ENCODE results near the gene FBXO47. TPM values are rescaled to one million over a fixed set of nuclear protein-coding genes. Genes with fewer than 3 reads are reported as not detected.
A peak's percentile ranks its signal among the peaks of the same experiment; 100 is the strongest.

Gene FBXO47
- total RNA-seq, 2 donors from 2014 or later: not detected

- Mint-ChIP-seq H3K27me3 (no peaks in the 10 kb centered on the region), H3K27ac (peak overlapping the region; percentile 99), H3K4me3 (peak overlapping the region; percentile 90), H3K36me3 (ENCODE audit: low read depth) (no peaks in the 10 kb centered on the region), H3K4me1 (peaks cover 43% of the 10 kb centered on the region)
- peak; percentile 53 to 71 (median 67) for DNase-seq
- ATAC-seq: peak; percentile 90
- H3K9me3 ChIP-seq (ENCODE audit: control insufficient read depth, low read length, poor library complexity, severe bottlenecking): no peaks in the 10 kb centered on the region
These were observed 68.3 kb downstream of the FBXO47 start for GRCh38 chr17:38898812-38899348.

- no peaks in the 10 kb centered on the region for H3K27me3 Mint-ChIP-seq
- peak overlapping the region; percentile 99 for H3K27ac Mint-ChIP-seq
- ATAC-seq (peak; percentile 49), DNase-seq (peak in 1 of 3 donors; percentile 18)
- H3K36me3 Mint-ChIP-seq (ENCODE audit: low read depth): no peaks in the 10 kb centered on the region
- H3K4me3 Mint-ChIP-seq: peak overlapping the region; percentile 90
- H3K9me3 ChIP-seq (ENCODE audit: control insufficient read depth, low read length, poor library complexity, severe bottlenecking): no peaks in the 10 kb centered on the region
- peaks cover 49% of the 10 kb centered on the region for H3K4me1 Mint-ChIP-seq
These were observed 68.9 kb downstream of the FBXO47 start for GRCh38 chr17:38898291-38898679.

GRCh38 chr17:38897671-38898290 is 69.4 kb downstream of the FBXO47 start:
- Mint-ChIP-seq H3K27me3 (no peaks in the 10 kb centered on the region), H3K4me1 (peaks cover 49% of the 10 kb centered on the region), H3K36me3 (ENCODE audit: low read depth) (no peaks in the 10 kb centered on the region), H3K27ac (peak overlapping the region; percentile 99), H3K4me3 (peak overlapping the region; percentile 90)
- ATAC-seq (no peak), DNase-seq (no peak)
- no peaks in the 10 kb centered on the region for H3K9me3 ChIP-seq (ENCODE audit: control insufficient read depth, low read length, poor library complexity, severe bottlenecking)

GRCh38 chr17:38897176-38897575 is 70.0 kb downstream of the FBXO47 start:
- H3K4me1 Mint-ChIP-seq: peaks cover 55% of the 10 kb centered on the region
- H3K27me3 Mint-ChIP-seq: no peaks in the 10 kb centered on the region
- no peak overlapping the region for H3K4me3 Mint-ChIP-seq

GRCh38 chr17:38896346-38896954 is 70.8 kb downstream of the FBXO47 start:
- DNase-seq (no peak), ATAC-seq (no peak)
- Mint-ChIP-seq H3K4me1 (peaks cover 60% of the 10 kb centered on the region), H3K4me3 (no peak overlapping the region), H3K27me3 (no peaks in the 10 kb centered on the region), H3K27ac (peak overlapping the region; percentile 99), H3K36me3 (ENCODE audit: low read depth) (no peaks in the 10 kb centered on the region)
- no peaks in the 10 kb centered on the region for H3K9me3 ChIP-seq (ENCODE audit: control insufficient read depth, low read length, poor library complexity, severe bottlenecking)

More at GRCh38 chr17:38897176-38897575, 70.0 kb downstream of the FBXO47 start:
- no peak for ATAC-seq
- H3K36me3 Mint-ChIP-seq (ENCODE audit: low read depth): no peaks in the 10 kb centered on the region
- H3K27ac Mint-ChIP-seq: peak overlapping the region; percentile 99
- no peaks in the 10 kb centered on the region for H3K9me3 ChIP-seq (ENCODE audit: control insufficient read depth, low read length, poor library complexity, severe bottlenecking)
- DNase-seq: no peak

- DNase-seq: no peak
- H3K27me3 Mint-ChIP-seq: no peaks in the 10 kb centered on the region
- H3K9me3 ChIP-seq (ENCODE audit: control insufficient read depth, low read length, poor library complexity, severe bottlenecking): no peaks in the 10 kb centered on the region
- no peaks in the 10 kb centered on the region for H3K36me3 Mint-ChIP-seq (ENCODE audit: low read depth)
- H3K4me3 Mint-ChIP-seq: peak overlapping the region; percentile 21
- peak overlapping the region; percentile 99 for H3K27ac Mint-ChIP-seq
- ATAC-seq: no peak
- H3K4me1 Mint-ChIP-seq: peaks cover 64% of the 10 kb centered on the region
These were observed 72.9 kb downstream of the FBXO47 start for GRCh38 chr17:38894276-38894675.

GRCh38 chr17:38893607-38894006 is 73.6 kb downstream of the FBXO47 start:
- peak; percentile 25 for ATAC-seq
- H3K27ac Mint-ChIP-seq: peak overlapping the region; percentile 99
- no peaks in the 10 kb centered on the region for H3K36me3 Mint-ChIP-seq (ENCODE audit: low read depth)

GRCh38 chr17:38893113-38893512 is 74.1 kb downstream of the FBXO47 start:
- H3K9me3 ChIP-seq (ENCODE audit: control insufficient read depth, low read length, poor library complexity, severe bottlenecking): no peaks in the 10 kb centered on the region
- ATAC-seq (no peak), DNase-seq (no peak)
- H3K36me3 Mint-ChIP-seq (ENCODE audit: low read depth): no peaks in the 10 kb centered on the region
- no peak overlapping the region for H3K4me3 Mint-ChIP-seq
- H3K27ac Mint-ChIP-seq: peak overlapping the region; percentile 99
- H3K27me3 Mint-ChIP-seq: no peaks in the 10 kb centered on the region
- peaks cover 55% of the 10 kb centered on the region for H3K4me1 Mint-ChIP-seq

More at GRCh38 chr17:38893607-38894006, 73.6 kb downstream of the FBXO47 start:
- no peak for DNase-seq
- Mint-ChIP-seq H3K4me1 (peaks cover 59% of the 10 kb centered on the region), H3K4me3 (peak overlapping the region; percentile 21), H3K27me3 (no peaks in the 10 kb centered on the region)
- no peaks in the 10 kb centered on the region for H3K9me3 ChIP-seq (ENCODE audit: control insufficient read depth, low read length, poor library complexity, severe bottlenecking)

- H3K36me3 Mint-ChIP-seq (ENCODE audit: low read depth): no peaks in the 10 kb centered on the region
- peaks cover 50% of the 10 kb centered on the region for H3K4me1 Mint-ChIP-seq
- H3K9me3 ChIP-seq (ENCODE audit: control insufficient read depth, low read length, poor library complexity, severe bottlenecking): no peaks in the 10 kb centered on the region
- peak overlapping the region; percentile 99 for H3K27ac Mint-ChIP-seq
- H3K4me3 Mint-ChIP-seq: peak overlapping the region; percentile 45
- H3K27me3 Mint-ChIP-seq: no peaks in the 10 kb centered on the region
- DNase-seq (no peak), ATAC-seq (no peak)
These were observed 74.6 kb downstream of the FBXO47 start for GRCh38 chr17:38892620-38893019.

GRCh38 chr17:38892083-38892482 is 75.1 kb downstream of the FBXO47 start:
- Mint-ChIP-seq H3K27ac (peak overlapping the region; percentile 99), H3K4me3 (peak overlapping the region; percentile 45), H3K27me3 (no peaks in the 10 kb centered on the region), H3K36me3 (ENCODE audit: low read depth) (no peaks in the 10 kb centered on the region), H3K4me1 (peaks cover 45% of the 10 kb centered on the region)
- ATAC-seq (no peak), DNase-seq (no peak)
- H3K9me3 ChIP-seq (ENCODE audit: control insufficient read depth, low read length, poor library complexity, severe bottlenecking): no peaks in the 10 kb centered on the region

- Mint-ChIP-seq H3K36me3 (ENCODE audit: low read depth) (no peaks in the 10 kb centered on the region), H3K4me1 (peaks cover 47% of the 10 kb centered on the region), H3K27me3 (no peaks in the 10 kb centered on the region), H3K27ac (peak overlapping the region; percentile 99), H3K4me3 (peak overlapping the region; percentile 73)
- ATAC-seq (peak; percentile 65), DNase-seq (no peak)
- no peaks in the 10 kb centered on the region for H3K9me3 ChIP-seq (ENCODE audit: control insufficient read depth, low read length, poor library complexity, severe bottlenecking)
These were observed 75.8 kb downstream of the FBXO47 start for GRCh38 chr17:38891441-38891840.

GRCh38 chr17:38890410-38890746 is 76.8 kb downstream of the FBXO47 start:
- H3K36me3 Mint-ChIP-seq (ENCODE audit: low read depth): peaks cover 3% of the 10 kb centered on the region
- peak; percentile 39 for ATAC-seq

GRCh38 chr17:38889745-38890409 is 77.3 kb downstream of the FBXO47 start:
- no peaks in the 10 kb centered on the region for H3K9me3 ChIP-seq (ENCODE audit: control insufficient read depth, low read length, poor library complexity, severe bottlenecking)
- Mint-ChIP-seq H3K27ac (peak overlapping the region; percentile 99), H3K27me3 (no peaks in the 10 kb centered on the region), H3K4me3 (peak overlapping the region; percentile 74), H3K4me1 (peaks cover 58% of the 10 kb centered on the region), H3K36me3 (ENCODE audit: low read depth) (peaks cover 3% of the 10 kb centered on the region)
- ATAC-seq (no peak), DNase-seq (no peak)

More at GRCh38 chr17:38890410-38890746, 76.8 kb downstream of the FBXO47 start:
- H3K9me3 ChIP-seq (ENCODE audit: control insufficient read depth, low read length, poor library complexity, severe bottlenecking): no peaks in the 10 kb centered on the region
- no peaks in the 10 kb centered on the region for H3K27me3 Mint-ChIP-seq
- no peak for DNase-seq
- H3K4me3 Mint-ChIP-seq: peak overlapping the region; percentile 74
- peaks cover 53% of the 10 kb centered on the region for H3K4me1 Mint-ChIP-seq
- H3K27ac Mint-ChIP-seq: peak overlapping the region; percentile 99
